Measurements from ENCODE around the gene CENPP.

CENPP gene

DNA sequence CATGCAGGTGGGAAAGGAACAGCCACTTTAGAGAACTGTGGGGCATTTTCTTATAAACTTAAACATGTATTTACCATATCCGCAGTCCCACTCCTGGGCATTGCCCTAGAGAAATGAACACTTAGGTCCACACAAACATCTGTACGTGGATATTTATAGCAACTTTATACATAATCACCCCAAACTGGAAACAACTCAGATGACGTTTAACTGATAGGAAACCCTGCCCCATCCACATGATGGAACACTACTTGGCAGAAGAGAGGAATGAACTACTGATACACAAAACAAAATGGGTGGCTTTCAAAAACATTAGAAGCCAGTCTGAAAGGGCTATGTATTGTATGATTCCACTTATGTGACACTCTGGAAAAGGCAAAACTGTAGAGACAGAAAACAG, 187.6 kb downstream of the CENPP start:
- DNase-seq, result no peak

DNA sequence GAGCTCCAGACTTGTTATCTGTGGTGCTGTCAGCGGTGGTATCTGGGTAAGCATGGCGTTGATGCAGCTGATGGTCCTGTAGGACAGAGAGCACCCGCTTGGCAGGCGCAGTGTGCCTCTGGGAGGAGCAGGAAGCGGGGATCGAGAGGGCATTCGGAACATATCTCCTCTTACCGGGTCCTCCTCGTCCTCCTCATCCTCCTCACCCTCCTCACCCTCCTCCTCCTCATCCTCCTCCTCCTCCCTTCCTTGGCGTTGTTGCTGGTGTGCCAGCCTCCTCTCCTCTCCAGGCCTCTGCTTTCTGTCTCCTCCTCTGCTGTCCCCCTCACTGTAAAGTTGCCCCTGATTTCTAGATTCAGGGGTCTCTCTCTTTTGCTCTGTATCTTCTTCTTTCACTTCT, 188.9 kb downstream of the CENPP start:
- DNase-seq, result no peak

DNA sequence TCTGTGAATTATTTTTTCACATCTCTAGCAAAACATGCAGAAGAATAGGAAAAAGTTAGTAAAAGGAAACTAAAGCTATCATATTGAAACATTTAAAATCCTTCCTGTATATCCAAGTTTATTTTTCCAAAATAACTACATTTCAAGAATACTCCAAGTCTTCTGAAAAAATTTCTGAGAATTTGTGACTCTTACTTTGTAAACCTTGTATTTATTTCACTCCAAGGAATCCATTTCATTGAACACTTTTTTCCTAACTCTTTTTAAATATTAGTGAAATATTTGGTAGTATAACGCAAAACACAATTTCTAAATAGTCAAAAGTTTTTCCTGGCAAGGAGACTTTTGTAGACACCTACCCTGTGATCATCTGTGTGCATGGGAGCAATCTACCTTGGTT, 190.8 kb downstream of the CENPP start:
- DNase-seq, result no peak

DNA sequence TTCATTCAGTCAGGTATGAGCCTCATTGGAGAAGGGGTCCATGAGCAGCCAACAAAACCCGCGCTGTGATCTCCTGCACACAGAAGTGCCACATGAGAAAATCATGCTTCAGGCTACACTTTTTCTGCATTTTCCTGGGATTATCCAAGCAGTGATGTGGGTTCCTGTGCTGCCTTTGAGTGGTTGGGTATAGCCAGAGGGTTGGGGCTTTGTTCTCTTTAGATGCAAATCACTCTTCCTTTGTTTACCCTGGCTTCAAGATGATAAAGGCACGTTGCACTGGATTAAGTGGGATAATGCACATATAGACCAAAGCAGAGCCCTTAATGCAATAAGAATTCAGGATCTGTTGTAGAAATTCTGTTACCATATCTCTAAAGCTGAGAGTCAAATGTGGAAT, 191.3 kb downstream of the CENPP start:
- DNase-seq, result no peak

DNA sequence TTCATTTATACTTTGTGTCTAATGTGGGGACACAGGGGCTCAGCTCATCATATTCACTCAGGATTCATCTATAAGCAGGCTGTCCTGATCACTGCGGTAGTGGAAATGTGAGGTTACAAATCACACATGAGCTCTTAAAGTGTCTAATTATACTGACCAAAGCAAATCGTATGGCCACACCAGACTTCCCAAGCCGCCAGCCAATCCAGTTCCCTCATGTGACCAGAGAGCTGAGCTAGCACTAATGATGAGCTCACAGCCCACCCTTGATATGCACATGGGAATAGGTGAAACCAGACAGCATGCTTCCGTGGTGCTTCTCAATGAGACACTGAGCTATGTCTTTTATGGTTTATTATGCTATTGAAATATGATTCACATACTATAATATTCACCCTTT, 192.4 kb downstream of the CENPP start:
- DNase-seq, result no peak

DNA sequence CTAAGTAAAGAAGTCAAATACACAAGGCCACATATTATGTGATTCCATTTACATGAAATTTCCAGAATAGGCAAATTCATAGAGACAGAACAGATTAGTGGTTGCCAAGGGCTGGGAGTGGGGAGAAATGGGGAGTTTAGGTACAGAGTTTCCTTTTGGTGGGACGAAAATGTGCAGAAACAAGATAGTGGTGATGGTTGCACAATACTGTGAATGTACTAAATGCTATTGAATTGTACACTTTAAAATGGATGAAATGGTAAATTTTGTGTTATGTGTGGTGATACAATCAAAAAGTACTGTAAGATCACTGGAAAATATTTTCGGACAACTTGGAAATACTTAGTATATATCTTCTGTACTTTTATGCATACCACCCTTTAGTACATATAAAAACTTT, 195.1 kb downstream of the CENPP start:
- DNase-seq, result no peak

DNA sequence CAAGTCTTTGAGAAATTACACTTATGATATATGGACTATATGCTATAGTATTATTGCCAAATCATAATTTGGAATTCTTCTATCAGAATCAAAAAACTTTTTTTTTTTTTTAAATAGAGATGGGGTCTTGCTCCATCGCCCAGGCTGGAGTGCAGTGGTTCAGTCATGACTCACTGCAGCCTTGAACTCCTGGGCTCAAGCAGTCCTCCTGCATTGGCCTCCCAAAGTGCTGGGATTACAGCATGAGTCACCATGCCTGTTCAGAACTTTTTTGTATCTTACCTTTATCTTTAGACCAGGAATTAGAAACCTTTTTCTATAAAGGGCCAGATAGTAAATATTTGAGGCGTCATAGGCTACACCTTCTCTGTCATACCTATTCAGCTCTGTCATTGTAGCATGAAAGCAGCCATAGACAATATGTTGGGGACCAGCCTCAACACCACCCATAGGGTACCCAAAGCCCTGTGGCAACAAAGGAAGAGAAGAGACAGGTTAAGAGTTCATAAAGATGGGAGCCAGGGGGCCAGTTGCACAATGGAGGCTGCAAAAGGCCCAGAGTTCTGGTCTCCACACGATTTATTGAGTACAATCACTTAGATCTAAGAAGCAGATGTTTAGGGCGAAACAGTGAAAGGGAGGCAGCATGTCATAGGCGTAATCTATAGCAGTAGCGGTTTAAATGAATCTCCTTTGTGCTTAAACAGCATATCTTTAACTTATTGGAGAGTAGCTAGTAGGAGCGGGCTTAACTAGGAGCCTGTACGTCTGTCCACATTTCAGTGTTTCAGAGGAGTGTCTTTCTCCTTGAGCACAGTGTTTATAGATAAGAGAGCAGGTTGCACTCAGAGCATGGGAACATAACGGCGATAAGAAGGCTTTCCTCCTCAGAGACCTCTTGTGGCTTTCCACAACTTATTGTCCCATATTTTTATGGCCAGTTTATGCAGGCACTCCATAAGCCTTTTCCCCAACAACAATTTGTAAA, 197.5 kb downstream of the CENPP start:
- DNase-seq, result no peak

DNA sequence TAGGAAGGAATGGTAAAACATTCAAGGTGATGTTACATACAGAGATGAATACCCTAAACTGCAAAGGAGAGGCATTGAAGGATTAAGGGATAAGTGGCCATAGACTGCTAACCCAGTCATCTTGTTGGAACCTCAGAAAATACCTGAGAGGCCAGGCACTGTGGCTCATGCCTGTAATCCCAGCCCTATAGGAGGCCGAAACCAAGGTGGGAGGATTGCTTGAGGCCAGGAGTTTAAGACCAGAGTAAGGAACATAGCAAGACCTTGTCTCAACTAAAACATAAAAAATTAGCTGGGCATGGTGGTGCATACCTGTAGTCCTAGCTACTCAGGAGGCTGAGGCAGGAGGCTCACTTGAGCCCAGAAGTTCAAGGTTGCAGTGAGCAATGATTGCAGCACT, 199.1 kb downstream of the CENPP start:
- DNase-seq, result no peak

DNA sequence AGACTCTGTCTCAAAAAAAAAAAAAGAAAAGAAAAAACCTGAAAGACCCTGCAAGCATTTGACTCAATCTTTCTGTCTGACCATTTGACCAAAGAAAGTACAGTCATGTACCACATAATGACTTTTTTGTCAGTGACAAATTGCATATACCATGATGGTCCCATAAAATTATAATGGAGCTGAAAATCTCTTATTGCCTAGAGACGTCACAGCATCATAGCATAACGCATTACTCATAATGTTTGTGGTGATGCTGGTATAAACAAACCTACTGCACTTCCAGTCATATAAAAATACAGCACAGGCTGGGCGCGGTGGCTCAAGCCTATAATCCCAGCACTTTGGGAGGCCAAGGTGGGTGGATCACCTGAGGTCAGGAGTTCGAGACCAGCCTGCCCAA, 199.6 kb downstream of the CENPP start:
- DNase-seq, result no peak

DNA sequence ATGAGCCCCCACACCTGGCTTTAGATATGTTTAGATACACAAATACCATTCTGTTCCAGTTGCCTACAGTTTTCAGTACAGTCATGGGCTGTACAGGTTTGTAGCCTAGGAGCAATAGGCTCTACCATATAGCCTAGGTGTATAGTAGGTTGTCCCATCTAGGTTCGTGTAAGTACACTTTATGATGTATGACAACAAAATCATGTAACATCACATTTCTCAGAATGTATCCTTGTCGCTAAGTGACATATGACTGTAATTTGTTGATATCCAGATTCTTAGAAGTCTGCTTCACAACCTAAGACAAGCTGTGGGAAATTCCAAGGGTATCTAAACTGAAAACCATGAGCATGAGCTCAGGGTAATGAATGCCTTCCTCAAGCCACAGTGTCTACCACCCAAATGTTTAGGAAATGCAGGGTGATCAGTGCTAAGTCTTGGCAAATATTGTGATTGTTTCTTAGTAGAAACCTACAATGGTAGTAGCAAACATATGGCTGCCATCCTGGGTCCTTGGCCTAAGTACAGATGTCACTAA, 201.6 kb downstream of the CENPP start:
- no peak for DNase-seq

DNA sequence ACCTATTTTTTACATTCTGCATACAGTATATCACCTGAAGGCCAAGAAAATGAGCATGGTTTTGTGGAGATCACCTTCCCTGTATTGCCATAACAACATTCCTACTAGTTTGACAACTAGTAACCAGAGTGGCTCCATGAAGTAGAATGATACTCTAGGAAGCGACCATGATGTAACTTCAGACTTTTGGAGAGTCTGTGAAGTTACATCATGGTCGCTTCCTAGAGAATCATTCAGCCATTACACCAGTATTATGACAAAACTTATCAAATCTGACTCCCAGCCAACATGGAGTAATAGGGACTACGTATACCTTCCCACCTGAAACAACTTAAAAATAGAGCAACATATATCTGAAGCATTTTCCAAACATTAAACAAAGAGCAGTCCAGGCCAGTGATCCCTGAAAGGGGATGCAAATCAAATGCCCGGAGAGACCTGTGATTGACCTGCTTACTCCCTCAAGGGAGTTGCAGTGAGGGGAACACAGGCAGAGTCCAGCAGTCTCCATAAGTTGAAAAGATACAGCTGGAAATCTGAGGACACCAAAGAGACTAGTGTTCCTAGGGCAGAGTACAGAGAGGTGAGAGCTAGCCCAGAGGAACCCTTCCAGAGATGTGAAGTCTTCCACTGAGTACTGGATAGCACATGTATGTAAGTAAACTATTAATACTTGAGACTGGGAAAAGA, 202.2 kb downstream of the CENPP start:
- DNase-seq, result no peak

DNA sequence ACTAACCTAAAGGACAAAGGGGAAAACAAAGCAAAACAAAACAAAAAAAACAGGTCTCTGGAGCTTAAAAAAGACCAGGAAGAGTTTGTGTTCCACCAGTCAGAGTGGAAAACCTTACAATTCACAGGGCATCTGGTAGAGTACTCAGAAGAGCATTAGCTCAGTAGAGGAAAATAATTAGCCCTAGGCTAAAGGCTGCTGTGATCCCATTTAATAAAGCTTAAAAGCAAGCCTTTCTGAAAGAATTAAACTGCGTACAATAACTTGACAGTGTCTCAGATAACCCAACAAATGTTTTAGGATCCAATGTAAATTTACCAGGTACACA, 202.7 kb downstream of the CENPP start:
- no peak for DNase-seq

DNA sequence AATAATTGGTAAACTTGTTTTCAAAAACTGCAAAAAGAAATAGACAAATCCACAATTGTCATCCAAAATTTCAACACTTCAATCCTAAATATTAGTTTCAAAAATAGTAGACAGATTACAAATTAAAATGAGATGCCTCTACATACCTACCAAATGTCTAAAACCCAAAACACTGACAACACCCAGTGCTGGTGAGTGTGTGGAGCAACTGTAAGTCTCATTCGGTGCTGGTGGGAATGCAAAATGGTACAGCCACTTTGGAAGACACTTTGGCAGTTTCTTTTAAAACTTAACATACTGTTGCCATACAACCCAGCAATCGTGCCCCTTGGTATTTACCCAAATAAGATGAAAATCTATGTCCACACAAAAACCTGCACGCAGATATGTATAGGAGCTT, 203.4 kb downstream of the CENPP start:
- DNase-seq, result no peak

DNA sequence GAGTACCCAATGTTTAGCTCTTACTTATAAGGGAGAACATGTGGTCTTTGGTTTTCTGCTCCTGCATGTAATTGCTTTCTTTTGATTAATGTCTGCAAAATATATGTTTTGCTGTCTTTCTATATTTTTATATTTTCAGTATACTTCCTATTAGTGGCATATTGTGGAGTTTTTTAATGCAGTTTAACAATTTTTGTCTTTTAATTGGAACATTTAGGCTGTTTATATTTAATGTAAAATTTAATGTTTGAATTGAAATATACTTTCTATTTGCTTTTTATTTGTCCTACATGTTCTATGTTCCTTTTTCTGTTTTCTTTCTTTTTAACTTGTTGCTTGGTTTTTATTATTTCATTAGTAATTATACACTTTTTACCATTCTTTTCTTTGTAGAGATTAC, 205.1 kb downstream of the CENPP start:
- DNase-seq, result no peak

DNA sequence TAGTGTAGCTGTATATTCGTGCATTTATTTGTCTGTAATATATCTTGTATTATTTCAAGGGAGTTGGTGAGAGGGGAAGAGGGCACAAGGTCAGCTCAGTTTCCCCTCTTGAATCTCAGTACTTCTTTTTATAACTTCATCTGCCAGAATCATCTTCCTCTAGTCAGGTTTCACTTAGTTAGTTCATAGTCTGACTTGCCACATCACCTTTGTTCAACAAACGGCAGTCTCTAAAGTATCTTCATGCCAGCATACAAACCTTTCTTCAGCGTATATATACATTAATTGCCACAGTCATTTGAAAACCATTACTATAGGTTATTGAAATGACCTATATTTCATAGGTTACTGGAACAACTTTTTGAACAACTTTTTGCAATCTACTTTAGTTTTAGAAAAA, 208.5 kb downstream of the CENPP start:
- no peak for DNase-seq

DNA sequence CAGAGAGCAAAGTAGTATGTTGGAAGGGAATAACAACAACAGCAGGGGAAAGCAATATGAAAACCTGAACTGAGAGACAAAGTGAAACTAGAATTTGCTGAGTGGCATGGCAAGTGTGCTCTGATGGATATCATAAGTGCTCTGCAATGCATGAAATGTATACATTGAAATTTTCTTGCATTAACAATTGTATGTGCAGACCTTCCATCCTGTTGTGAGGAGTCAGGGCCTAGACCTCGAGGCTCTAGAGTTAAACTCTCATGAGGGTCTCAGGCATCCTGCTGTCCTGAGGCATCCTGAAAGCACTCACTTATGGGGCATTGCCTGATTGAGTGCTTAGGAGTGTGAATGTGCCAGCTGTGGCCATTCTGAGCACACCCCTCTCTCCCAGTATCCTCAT, 208.9 kb downstream of the CENPP start:
- no peak for DNase-seq

DNA sequence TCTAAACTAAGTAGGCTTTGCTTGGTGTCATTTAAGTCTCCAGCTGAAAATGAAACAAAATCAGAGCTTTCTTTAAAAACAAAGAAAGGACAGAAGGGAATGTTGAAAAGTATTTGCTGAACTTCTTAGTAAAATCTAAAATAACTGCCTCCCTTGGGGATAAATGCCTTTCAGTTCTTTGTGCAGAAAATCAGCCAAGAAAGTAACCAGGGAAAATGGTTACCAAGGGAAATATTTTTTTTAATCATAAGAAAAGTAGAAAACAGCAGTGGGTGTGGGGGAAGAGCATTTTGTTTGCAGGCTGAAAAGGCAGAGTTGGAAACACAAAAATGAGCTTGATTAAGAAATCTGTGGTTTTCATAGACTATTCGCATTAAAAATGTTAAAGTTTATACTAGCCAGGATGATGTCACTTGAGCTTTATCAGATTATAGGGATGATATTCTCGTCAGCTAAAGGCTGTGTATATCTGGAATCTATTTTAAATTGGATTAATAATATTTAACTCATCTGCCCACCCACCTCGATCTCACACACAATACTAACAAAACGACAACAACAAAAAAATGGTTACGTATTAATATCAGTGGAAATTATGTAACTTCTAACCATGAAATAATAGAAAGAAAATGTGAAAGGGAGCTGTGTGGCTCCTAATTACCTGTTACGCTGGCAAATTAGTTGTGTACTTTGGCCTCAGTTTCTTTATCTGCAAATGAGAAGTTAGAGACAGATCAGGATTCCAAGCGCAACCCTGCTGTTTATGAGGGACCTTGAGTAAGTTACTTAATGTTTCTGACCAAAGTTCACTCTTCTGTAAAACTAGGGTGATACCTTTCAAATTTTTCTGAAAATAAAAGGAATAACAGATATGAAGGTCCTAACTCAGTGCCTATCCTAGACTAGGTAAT, 210.4 kb downstream of the CENPP start, which contains the start of gene ECM2:
TSS of gene ECM2 (minus strand) at position 51 of the 911 bp plus-strand sequence. CDS start 13,124 bp downstream, outside the sequence.
- DNase-seq, result no peak

DNA sequence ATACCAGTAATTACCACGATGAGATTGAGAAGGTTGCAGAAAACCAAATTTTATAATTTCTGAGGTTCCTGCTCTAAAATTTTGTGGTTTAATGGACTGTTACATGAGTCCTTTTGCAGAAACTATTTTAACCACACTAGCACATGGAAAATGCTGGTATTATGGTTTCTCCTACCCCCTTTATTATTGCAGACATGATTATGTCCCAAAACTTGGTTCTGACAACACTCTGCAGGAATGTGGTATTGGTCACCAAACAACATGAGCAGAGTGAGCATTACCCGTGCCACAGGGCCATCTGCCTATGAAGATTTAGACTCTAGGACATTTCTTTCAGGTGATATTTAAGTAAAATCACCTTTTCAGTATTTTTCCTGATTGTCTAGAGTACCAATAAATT, 212.8 kb downstream of the CENPP start:
- DNase-seq, result no peak

DNA sequence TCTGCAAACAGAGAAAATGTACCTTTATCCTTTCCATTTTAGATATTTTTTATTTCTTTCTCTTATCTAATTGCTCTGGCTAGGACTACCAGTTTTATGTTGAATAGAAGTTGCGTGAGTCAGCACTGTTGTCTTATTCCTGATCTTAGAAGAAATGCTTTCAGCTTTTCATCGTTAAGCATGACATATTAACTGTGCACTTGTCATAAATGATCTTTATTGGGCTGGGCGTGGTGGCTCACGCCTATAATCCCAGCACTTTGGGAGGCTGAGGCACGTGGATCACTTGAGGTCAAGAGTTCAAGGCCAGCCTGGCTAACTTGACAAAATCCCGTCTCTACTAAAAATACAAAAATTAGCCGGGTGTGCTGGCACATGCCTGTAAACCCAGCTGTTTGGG, 218.2 kb downstream of the CENPP start:
- DNase-seq, result no peak

DNA sequence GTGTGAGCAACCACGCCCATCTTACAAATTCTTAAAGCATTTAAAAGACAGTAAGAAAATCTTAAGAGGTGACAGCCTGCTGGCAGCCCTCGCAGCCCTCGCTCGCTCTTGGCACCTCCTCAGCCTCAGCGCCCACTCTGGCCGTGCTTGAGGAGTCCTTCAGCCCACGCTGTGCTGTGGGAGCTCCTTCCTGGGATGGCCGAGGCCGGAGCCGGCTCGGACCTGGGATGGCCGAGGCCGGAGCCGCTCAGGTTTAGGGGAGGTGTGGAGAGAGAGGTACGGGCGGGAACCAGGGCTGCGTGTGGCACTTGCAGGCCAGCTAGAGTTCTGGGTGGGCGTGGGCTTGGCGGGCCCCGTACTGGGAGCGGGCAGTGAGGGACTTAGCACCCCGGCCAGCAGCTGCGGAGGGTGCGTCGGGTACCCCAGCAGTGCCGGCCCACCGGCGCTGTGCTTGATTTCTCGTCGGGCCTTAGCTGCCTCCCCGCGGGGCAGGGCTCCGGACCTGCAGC, 219.3 kb downstream of the CENPP start:
- no peak for DNase-seq

DNA sequence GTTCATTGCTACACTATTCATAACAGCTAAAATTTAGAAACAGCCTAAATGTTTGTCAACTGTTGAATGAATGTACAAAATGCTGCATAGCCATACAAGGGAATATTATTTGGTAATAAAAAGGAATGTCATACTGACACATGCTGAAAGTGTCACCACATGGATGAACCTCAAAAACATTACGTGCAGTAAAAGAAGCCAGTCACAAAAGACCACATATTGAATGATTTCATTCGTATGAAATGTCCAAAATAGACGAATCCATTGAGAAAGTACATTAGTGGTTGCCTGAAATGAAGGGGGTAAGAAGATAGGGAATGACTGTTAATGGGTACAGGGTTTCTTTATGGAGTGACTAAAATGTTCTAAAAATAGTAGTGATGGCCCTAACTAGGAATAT, 221.6 kb downstream of the CENPP start:
- no peak for DNase-seq

DNA sequence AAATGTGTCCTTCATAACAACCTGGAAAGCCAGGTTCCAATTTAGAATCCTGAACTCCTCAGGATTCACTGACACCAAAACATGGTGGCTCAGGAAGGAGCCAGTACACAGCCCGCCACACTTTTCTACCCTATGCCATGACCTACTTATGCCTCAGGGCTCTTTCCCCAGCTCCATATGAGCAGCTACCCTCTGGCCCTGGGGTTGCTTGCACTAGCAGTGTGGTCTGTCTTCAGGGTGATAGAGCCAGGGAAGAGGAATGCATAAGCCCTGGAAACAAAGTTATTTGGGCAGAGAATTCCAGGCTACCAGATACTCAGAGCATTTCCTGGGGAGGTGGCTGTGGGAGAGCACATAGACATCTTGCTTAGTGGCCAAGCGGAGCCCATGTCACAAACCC, 225.0 kb downstream of the CENPP start:
- no peak for DNase-seq

Data from T1000 (cell line).